Measurements from ENCODE around the gene TTN. TPM values are rescaled to one million over a fixed set of nuclear protein-coding genes. Genes with fewer than 3 reads are reported as not detected.

TTN gene
- total RNA-seq, 1 experiment from 2014 or later = not detected

- Histone ChIP-seq H3K27ac (no peak overlapping the region), H3F3A (ENCODE audit: insufficient read depth, low read depth) (no peaks in the 10 kb centered on the region), H3K4me1 (replicated peaks; ENCODE audit: insufficient read depth) (no peaks in the 10 kb centered on the region), H2AFZ (no peak overlapping the region), H3K36me3 (ENCODE audit: low read depth) (no peaks in the 10 kb centered on the region), H3K79me2 (ENCODE audit: low read depth) (no peaks in the 10 kb centered on the region), H3K4me2 (no peak overlapping the region), H3K4me3 (no peak overlapping the region), H3K27me3 (ENCODE audit: insufficient read depth, low read depth) (no peaks in the 10 kb centered on the region), H3K9me2 (ENCODE audit: insufficient read depth) (no peaks in the 10 kb centered on the region), H4K20me1 (ENCODE audit: insufficient read depth) (no peaks in the 10 kb centered on the region), H3K9me3 (ENCODE audit: insufficient read depth, low read depth) (peaks cover 6% of the 10 kb centered on the region; the same call in 1 of the 2 replicates)
- DNase-seq = no peak
- BruUV-seq (replicated peaks) = no TSS peak
- TF ChIP-seq EZH2 (IDR thresholded peaks at IDR 0.05; ENCODE audit: low read depth) = no peak
- TF ChIP-seq CTCF (conservative IDR thresholded peaks at IDR 0.05) = no peak
- intact Hi-C loops (cut with micrococcal nuclease; ENCODE audit: unreplicated experiment) = no loop called here
- ChIA-PET CTCF (no interaction called here), POLR2A (ENCODE audit: unreplicated experiment) (interaction anchor here (0.6 kb wide), 1 partner anchor 258 kb away, joined by 4 read pairs; no protein-coding TSS in a partner anchor)
Measured at GRCh38 chr2:178782236-178782635, 25.0 kb downstream of the TTN start.

GRCh38 chr2:178777577-178777976 lies 29.6 kb downstream of the TTN start:
- intact Hi-C loops (cut with micrococcal nuclease; ENCODE audit: unreplicated experiment) = no loop called here
- peak in 1 of 2 experiments; percentile 24 for DNase-seq
- H3F3A ChIP-seq (ENCODE audit: insufficient read depth, low read depth) = no peaks in the 10 kb centered on the region
- H3K4me3 ChIP-seq = no peak overlapping the region
- no peaks in the 10 kb centered on the region for H3K4me1 ChIP-seq (replicated peaks; ENCODE audit: insufficient read depth)
- H3K4me2 ChIP-seq = no peak overlapping the region
- no peak overlapping the region for H3K27ac ChIP-seq
- no peaks in the 10 kb centered on the region for H3K36me3 ChIP-seq (ENCODE audit: low read depth)
- no peak for TF ChIP-seq EZH2 (IDR thresholded peaks at IDR 0.05; ENCODE audit: low read depth)
- TF ChIP-seq CTCF (conservative IDR thresholded peaks at IDR 0.05) = no peak
- H3K9me2 ChIP-seq (ENCODE audit: insufficient read depth) = no peaks in the 10 kb centered on the region
- ChIA-PET CTCF (no interaction called here), POLR2A (ENCODE audit: unreplicated experiment) (interaction anchor here (0.6 to 0.7 kb wide), 2 partner anchors 70 to 1156 kb away, joined by 3 to 4 read pairs; no protein-coding TSS in a partner anchor)
- H3K9me3 ChIP-seq (ENCODE audit: insufficient read depth, low read depth) = peaks cover 6% of the 10 kb centered on the region; the same call in 1 of the 2 replicates
- H3K79me2 ChIP-seq (ENCODE audit: low read depth) = no peaks in the 10 kb centered on the region
- H4K20me1 ChIP-seq (ENCODE audit: insufficient read depth) = no peaks in the 10 kb centered on the region
- no peaks in the 10 kb centered on the region for H3K27me3 ChIP-seq (ENCODE audit: insufficient read depth, low read depth)
- BruUV-seq (replicated peaks) = no TSS peak
- H2AFZ ChIP-seq = no peak overlapping the region

- H3K4me1 ChIP-seq (replicated peaks; ENCODE audit: insufficient read depth) = no peaks in the 10 kb centered on the region
- no TSS peak for BruUV-seq (replicated peaks)
- no peaks in the 10 kb centered on the region for H3K9me2 ChIP-seq (ENCODE audit: insufficient read depth)
- H4K20me1 ChIP-seq (ENCODE audit: insufficient read depth) = no peaks in the 10 kb centered on the region
- ChIA-PET CTCF (no interaction called here), POLR2A (ENCODE audit: unreplicated experiment) (no interaction called here)
- TF ChIP-seq CTCF (conservative IDR thresholded peaks at IDR 0.05) (no peak), EZH2 (IDR thresholded peaks at IDR 0.05; ENCODE audit: low read depth) (no peak)
- no peaks in the 10 kb centered on the region for H3K27me3 ChIP-seq (ENCODE audit: insufficient read depth, low read depth)
- no peaks in the 10 kb centered on the region for H3K36me3 ChIP-seq (ENCODE audit: low read depth)
- no peaks in the 10 kb centered on the region for H3F3A ChIP-seq (ENCODE audit: insufficient read depth, low read depth)
- intact Hi-C loops (cut with micrococcal nuclease; ENCODE audit: unreplicated experiment) = no loop called here
- H3K4me3 ChIP-seq = no peak overlapping the region
- H3K4me2 ChIP-seq = no peak overlapping the region
- H3K9me3 ChIP-seq (ENCODE audit: insufficient read depth, low read depth) = peaks cover 10% of the 10 kb centered on the region; the same call in 1 of the 2 replicates
- no peak overlapping the region for H3K27ac ChIP-seq
- H3K79me2 ChIP-seq (ENCODE audit: low read depth) = no peaks in the 10 kb centered on the region
- no peak for DNase-seq
- no peak overlapping the region for H2AFZ ChIP-seq
Measured at GRCh38 chr2:178776751-178777150, 30.5 kb downstream of the TTN start.

Data from PC-9 (cell line).